AG08395 (cell line): Measurements from ENCODE around the gene AIFM3.
"Not testable (repeated sequence)": the region's sequence is repeated elsewhere in the genome, so short reads cannot be mapped to it uniquely, and the experiment has no call there.

Source experiments
- DNase-seq: peaks from one replicate; pipeline ENCODE4 v3.0.0; 2012; ENCODE audit warnings: mixed read lengths, low spot score

The AIFM3 gene

GRCh38 chr22:20966883-20967696 lies at the start of gene AIFM3:
Gene AIFM3, plus strand, starts transcription at chr22:20967255. Its CDS starts 690 bp downstream, at chr22:20967945.
- DNase-seq: no peak

- DNase-seq: no peak
These were observed 48.3 kb upstream of the AIFM3 start for GRCh38 chr22:20918663-20919218.

- DNase-seq: no peak
These were observed 47.3 kb upstream of the AIFM3 start for GRCh38 chr22:20919718-20920117.

- no peak for DNase-seq
These were observed 46.2 kb upstream of the AIFM3 start for GRCh38 chr22:20920881-20921203.

- DNase-seq: no peak
These were observed 44.8 kb upstream of the AIFM3 start for GRCh38 chr22:20922141-20922751.

GRCh38 chr22:20926243-20926642 lies 40.8 kb upstream of the AIFM3 start:
- DNase-seq: no peak

GRCh38 chr22:20927940-20928572 lies 39.0 kb upstream of the AIFM3 start:
- DNase-seq: no peak

- no peak for DNase-seq
These were observed 38.5 kb upstream of the AIFM3 start for GRCh38 chr22:20928573-20928967.

- no peak for DNase-seq
These were observed 37.1 kb upstream of the AIFM3 start for GRCh38 chr22:20930004-20930403.

GRCh38 chr22:20930435-20930834 lies 36.6 kb upstream of the AIFM3 start:
- DNase-seq: not testable (repeated sequence)

- no peak for DNase-seq
These were observed 35.9 kb upstream of the AIFM3 start for GRCh38 chr22:20931126-20931654.

- DNase-seq: no peak
These were observed 33.1 kb upstream of the AIFM3 start for GRCh38 chr22:20933910-20934309.

GRCh38 chr22:20935049-20935448 lies 32.0 kb upstream of the AIFM3 start:
- not testable (repeated sequence) for DNase-seq

- DNase-seq: not testable (repeated sequence)
These were observed 31.1 kb upstream of the AIFM3 start for GRCh38 chr22:20935780-20936539.

- DNase-seq: no peak
These were observed 29.8 kb upstream of the AIFM3 start for GRCh38 chr22:20937031-20937793.

- no peak for DNase-seq
These were observed 29.0 kb upstream of the AIFM3 start for GRCh38 chr22:20937794-20938671.

- not testable (repeated sequence) for DNase-seq
These were observed 27.4 kb upstream of the AIFM3 start for GRCh38 chr22:20939457-20940185.

GRCh38 chr22:20940186-20940651 lies 26.8 kb upstream of the AIFM3 start:
- DNase-seq: peak; percentile 37

- DNase-seq: no peak
These were observed 26.1 kb upstream of the AIFM3 start for GRCh38 chr22:20940904-20941385.
